HG03064 (cell line): Measurements from ENCODE around the gene TANGO6.
"Not testable (repeated sequence)": the region's sequence is repeated elsewhere in the genome, so short reads cannot be mapped to it uniquely, and the experiment has no call there.

Experiments
- ATAC-seq: cut with Tn5 transposase; IDR thresholded peaks from one replicate; pipeline ENCODE4 v1.9.1; 2021; ENCODE audit warnings: low read depth; ENCODE audit not compliant: unreplicated experiment

The TANGO6 gene

DNA sequence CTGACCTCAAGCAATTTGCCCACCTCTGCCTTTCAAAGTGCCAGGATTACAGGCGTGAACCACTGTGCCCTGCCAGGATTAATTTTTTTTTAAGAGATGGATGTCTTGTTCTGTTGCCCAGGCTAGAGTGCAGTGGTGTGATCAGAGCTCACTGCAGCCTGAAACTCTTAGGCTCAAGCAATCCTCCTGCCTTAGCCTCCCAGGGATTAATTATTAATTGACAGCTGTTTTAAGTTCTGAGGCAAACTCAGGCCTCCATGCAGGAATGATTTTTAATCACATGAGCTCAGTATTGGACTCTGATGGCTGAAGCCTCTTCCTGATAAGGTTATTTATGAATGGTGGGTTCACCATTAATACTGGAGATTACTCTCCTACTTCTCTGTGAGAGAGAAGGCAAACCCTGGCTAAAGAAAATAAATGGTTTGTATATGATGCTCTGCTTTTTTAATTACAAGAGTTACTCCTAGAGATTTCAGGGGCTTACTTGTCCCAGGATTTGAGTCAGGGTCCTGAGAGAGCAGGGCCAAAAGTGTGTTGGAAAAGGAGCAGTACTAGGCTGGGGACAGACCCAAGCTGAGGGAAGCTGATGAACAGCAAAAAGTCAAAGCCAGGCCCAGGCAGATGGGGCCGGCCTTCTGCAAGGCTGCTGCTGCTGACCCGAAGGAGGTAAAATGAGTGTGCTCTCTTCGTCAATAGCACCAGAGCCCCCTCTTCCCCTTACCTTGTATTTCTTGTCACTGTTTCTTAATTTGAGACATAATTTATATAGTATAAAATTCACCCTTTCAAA, 205.2 kb downstream of the TANGO6 start:
- ATAC-seq: no peak

GRCh38 chr16:69049146-69049545, 205.8 kb downstream of the TANGO6 start:
- no peak for ATAC-seq

GRCh38 chr16:69049603-69050375, 206.5 kb downstream of the TANGO6 start:
- no peak for ATAC-seq

DNA sequence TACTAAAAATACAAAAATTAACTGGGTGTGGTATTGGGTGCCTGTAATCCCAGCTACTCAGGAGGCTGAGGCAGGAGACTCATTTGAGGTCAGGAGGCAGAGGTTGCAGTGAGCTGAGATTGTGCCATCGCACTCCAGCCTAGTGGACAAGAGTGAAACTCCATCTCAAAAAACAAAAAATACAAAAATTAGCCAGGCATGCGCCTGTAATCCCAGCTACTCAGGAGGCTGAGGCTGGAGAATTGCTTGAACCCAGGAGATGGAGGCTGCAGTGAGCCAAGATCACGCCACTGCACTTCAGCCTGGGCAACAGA, 208.1 kb downstream of the TANGO6 start:
- not testable (repeated sequence) for ATAC-seq

DNA sequence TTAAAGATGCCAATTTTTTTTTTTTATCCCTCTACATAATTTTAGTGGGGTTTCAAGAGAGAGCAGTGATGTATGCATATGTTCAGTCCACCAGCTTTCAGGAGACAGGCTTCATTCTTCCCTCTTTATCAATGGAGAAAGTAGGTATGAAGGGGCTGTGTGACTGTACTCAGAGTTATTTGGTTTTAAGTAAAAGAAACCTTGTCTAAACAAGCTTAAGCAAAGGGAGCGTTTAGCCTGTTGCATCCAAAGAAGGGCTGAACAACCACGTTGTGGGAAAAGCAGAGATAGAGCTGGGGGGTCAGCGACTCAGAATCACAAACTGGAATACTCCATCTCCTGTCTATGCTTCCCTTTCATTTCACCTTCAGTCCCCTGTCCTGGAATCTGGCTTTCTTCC, 211.7 kb downstream of the TANGO6 start:
- ATAC-seq: no peak

GRCh38 chr16:69055980-69056379, 212.6 kb downstream of the TANGO6 start:
- no peak for ATAC-seq

GRCh38 chr16:69056421-69056820, 213.1 kb downstream of the TANGO6 start:
- ATAC-seq: no peak

- ATAC-seq: no peak
Measured at GRCh38 chr16:69057400-69058378, 214.4 kb downstream of the TANGO6 start.

DNA sequence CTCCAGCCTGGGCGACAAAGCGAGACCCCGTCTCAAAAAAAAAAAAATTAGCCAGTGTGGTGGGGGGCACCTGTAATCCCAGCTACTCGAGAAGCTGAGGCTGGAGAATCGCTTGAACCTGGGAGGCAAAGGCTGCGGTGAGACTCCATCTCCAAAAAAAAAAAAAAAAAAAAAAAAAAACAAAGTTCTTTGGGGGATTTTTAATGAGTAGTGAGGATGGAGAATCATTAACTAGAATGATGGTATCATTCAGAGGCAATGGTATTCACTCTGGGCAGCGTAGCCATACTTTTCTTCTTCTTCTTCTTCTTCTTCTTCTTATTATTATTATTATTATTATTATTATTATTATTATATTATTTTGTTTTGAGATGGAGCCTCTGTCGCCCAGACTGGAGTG, 220.2 kb downstream of the TANGO6 start:
- ATAC-seq: not testable (repeated sequence)

GRCh38 chr16:69064124-69064763, 220.9 kb downstream of the TANGO6 start:
- ATAC-seq: no peak

DNA sequence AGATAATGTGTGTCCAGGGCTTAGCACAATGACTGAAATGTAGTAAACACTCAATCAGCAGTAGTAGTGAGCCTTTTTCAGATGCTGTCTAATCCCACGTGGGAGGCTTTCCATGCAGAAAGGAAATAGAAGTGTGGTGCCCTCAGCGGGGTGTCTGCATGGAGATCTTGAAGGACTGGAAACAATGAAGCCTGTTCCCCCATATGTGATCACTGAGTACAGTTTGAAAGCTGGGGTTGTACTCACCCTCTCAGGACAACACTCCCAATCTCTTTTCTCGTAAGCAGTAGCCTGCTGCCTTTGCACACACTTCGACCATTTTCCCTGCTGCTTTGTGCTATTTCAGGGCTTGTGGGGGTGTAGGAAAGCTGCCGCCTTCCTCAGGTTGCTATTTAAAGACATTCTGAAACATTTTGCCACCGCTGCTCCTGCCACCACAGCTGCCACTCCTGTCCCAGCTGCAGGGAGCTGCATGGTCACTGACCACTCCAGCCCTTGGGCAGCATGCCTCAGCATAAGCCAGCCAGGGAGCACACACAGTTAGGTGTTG, 221.5 kb downstream of the TANGO6 start:
- no peak for ATAC-seq

DNA sequence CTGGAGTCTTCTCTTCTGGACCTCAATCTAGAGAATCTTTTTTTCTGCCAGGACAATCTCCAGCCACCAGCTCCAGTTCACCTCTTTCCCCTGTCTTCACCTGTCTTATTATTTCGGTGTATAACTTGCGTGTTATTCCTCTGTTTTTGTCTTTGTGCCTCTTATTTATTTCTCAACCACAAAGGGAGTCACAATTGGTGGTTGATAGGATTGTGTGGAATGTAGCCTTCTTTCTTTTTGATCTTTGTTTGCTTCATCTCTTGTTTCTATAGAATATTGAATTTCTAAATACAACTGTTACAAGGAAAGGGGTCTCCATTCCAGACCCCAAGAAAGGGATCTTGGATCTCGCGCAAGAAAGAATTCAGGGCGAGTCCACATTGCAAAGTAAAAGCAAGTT, 226.2 kb downstream of the TANGO6 start:
- ATAC-seq: no peak

DNA sequence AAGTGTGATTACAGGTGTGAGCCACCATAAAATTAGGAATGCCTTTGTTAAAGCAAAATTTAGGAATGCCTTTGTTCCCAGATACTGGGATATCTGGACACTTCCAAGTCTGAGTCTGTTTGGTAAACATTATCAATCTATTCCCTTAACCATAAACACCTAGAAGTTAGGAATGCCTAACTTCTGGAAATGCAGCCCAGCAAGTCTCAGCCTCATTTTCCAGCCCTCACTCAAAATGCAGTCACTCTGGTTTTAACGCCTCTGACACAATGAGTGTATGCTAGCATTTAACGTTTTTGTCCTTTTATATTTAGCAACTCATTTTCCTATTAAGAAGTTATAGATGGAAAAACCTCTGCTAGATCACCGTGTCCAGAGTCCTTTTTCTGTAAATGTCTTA, 227.7 kb downstream of the TANGO6 start:
- no peak for ATAC-seq

DNA sequence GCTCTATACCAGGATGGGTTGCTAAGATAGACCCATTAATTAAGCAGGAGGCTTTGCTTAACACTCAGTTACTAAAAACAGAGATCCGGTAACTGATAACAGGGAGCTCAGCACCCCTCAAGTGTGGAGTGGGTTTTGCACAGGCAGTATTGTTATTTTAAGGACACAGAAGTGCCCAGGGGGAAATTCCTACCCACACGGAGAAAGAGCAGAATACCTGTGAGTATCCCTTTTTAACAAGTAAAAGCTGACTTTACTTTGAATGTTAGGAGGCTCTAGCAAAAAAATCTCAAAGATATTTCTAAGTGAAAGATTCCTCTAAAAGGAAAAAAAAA, 229.3 kb downstream of the TANGO6 start:
- no peak for ATAC-seq

- no peak for ATAC-seq
Measured at GRCh38 chr16:69073181-69073702, 229.9 kb downstream of the TANGO6 start.

GRCh38 chr16:69077251-69077650, 233.9 kb downstream of the TANGO6 start:
- no peak for ATAC-seq

DNA sequence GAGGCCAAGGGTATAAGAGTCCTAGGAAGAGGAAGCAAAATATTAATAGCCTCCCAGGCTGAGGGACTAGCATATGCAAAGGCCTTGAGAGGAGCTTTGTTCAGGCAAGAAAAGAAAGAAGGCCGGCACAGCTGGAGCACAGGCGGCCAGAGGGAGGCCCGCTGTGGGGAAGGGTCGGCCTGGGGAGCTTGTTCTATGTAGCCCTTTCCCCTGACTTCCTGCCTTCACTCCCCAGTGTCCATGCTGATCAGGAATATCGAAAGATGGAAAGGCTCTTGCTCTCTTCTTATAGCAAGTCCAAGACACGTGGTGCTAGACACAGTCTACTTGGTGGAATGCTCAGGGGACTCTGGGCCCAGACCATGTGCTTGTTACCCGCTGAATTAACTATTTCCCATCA, 234.7 kb downstream of the TANGO6 start:
- ATAC-seq: no peak

DNA sequence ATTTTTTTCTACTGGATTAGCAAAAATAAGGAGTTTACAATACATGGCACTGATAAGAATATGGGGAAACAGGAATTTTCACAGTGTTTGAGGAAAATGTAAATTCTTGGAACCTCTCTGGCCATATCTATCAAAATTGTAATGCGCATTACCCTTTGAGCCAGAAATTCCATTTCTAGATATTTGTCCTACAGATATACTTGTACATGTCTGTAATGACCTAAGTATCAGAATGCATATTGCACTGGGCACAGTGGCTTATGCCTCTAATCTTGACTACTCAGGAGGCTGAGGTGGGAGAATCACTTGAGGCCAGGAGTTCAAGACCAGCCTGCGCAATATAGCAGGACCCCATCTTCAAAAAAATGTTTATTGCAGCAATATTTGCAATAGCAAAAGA, 236.4 kb downstream of the TANGO6 start:
- no peak for ATAC-seq

GRCh38 chr16:69083306-69083941, 240.1 kb downstream of the TANGO6 start:
- no peak for ATAC-seq

- ATAC-seq: no peak
Measured at GRCh38 chr16:69084289-69084688, 241.0 kb downstream of the TANGO6 start.
